Lower lobe of right lung (tissue), 2 donors: ENCODE results near the gene SQSTM1. TPM values are rescaled to one million over a fixed set of nuclear protein-coding genes. Genes with fewer than 3 reads are reported as not detected.
"Not testable (repeated sequence)": the region's sequence is repeated elsewhere in the genome, so short reads cannot be mapped to it uniquely, and the experiment has no call there.

Source experiments
- ATAC-seq, 2 donors: fragments of 200-7000 bp; cut with Tn5 transposase; one replicate each; pipeline ENCODE4 v1.9.1; 2020 to 2022; ENCODE audit warnings: mild to moderate bottlenecking in 2 of 2, moderate library complexity in 2 of 2
- DNase-seq: peaks from one replicate; pipeline ENCODE4 v3.0.0-alpha.2; 2020
- H3K27ac ChIP-seq: fragments of 200-600 bp; one replicate; pipeline ENCODE4 v1.8.0; 2022
- H3K27me3 ChIP-seq: fragments of 200-600 bp; one replicate; pipeline ENCODE4 v1.8.0; 2022; ENCODE audit warnings: low read depth
- H3K36me3 ChIP-seq: fragments of 200-600 bp; one replicate; pipeline ENCODE4 v1.8.0; 2022; ENCODE audit warnings: mild to moderate bottlenecking
- H3K4me1 ChIP-seq: fragments of 200-600 bp; one replicate; pipeline ENCODE4 v1.8.0; 2022
- H3K4me3 ChIP-seq: fragments of 200-600 bp; one replicate; pipeline ENCODE4 v1.8.0; 2022; ENCODE audit warnings: mild to moderate bottlenecking
- H3K9me3 ChIP-seq: fragments of 200-600 bp; one replicate; pipeline ENCODE4 v1.8.0; 2022
- CTCF ChIP-seq: fragments of 200-600 bp; IDR thresholded peaks from one replicate; pipeline ENCODE4 v1.8.0; 2022; ENCODE audit warnings: antibody characterized with exemption, mild to moderate bottlenecking
- intact Hi-C: fragments of 100-400 bp; cut with DNase I; formaldehyde crosslinking; loops from one replicate; pipeline ENCODE4 v1.11.0; 2022
- total RNA-seq: library from RNA; stranded (reverse); fragmentation: NEBNext Ultra II Directional; extraction: Animal tissue kit (Norgen Biotek cat#: 25700); gene quantifications from one replicate; pipeline ENCODE4 v1.2.1, GENCODE V29; 2021
- donor health status: DM: no; HTN: yes; CAD: no; lungs with severe emphysema.

Gene SQSTM1
- total RNA-seq, 1 donor from 2014 or later: 450 TPM

GRCh38 chr5:179833056-179833708, 12.5 kb downstream of the SQSTM1 start:
- ATAC-seq (no peak), DNase-seq (no peak)
- Histone ChIP-seq H3K36me3 (peaks cover 95% of the 10 kb centered on the region), H3K4me1 (peaks cover 22% of the 10 kb centered on the region), H3K9me3 (no peaks in the 10 kb centered on the region), H3K27ac (no peak overlapping the region), H3K27me3 (no peaks in the 10 kb centered on the region), H3K4me3 (no peak overlapping the region)
- intact Hi-C loops: no loop called here
- no peak for TF ChIP-seq CTCF

- H3K27ac ChIP-seq: no peak overlapping the region
- no peak for TF ChIP-seq CTCF
- no peaks in the 10 kb centered on the region for H3K27me3 ChIP-seq
- peaks cover 95% of the 10 kb centered on the region for H3K36me3 ChIP-seq
- DNase-seq: no peak
- intact Hi-C loops: no loop called here
- H3K4me3 ChIP-seq: no peak overlapping the region
- ATAC-seq: no peak
- no peaks in the 10 kb centered on the region for H3K9me3 ChIP-seq
- peaks cover 21% of the 10 kb centered on the region for H3K4me1 ChIP-seq
These were observed 13.0 kb downstream of the SQSTM1 start for GRCh38 chr5:179833709-179834070.

GRCh38 chr5:179834120-179834519, 13.4 kb downstream of the SQSTM1 start:
- H3K9me3 ChIP-seq: no peaks in the 10 kb centered on the region
- no peak for ATAC-seq
- no peak for DNase-seq
- H3K4me1 ChIP-seq: peaks cover 21% of the 10 kb centered on the region
- no peak overlapping the region for H3K4me3 ChIP-seq
- intact Hi-C loops: no loop called here
- no peak for TF ChIP-seq CTCF
- H3K27ac ChIP-seq: no peak overlapping the region
- H3K36me3 ChIP-seq: peaks cover 93% of the 10 kb centered on the region
- H3K27me3 ChIP-seq: no peaks in the 10 kb centered on the region

- H3K4me3 ChIP-seq, intact Hi-C loops, DNase-seq, H3K27ac ChIP-seq, H3K9me3 ChIP-seq, H3K27me3 ChIP-seq, ATAC-seq: not testable (repeated sequence)
- H3K36me3 ChIP-seq: peaks cover 93% of the 10 kb centered on the region
- H3K4me1 ChIP-seq: peaks cover 21% of the 10 kb centered on the region
These were observed 14.2 kb downstream of the SQSTM1 start for GRCh38 chr5:179834871-179835270.

GRCh38 chr5:179836225-179837019, 15.7 kb downstream of the SQSTM1 start:
- H3K36me3 ChIP-seq: peaks cover 93% of the 10 kb centered on the region
- peak; percentile 52 to 55 for ATAC-seq
- H3K4me3 ChIP-seq: no peak overlapping the region
- H3K9me3 ChIP-seq: no peaks in the 10 kb centered on the region
- intact Hi-C loops: no loop called here
- H3K4me1 ChIP-seq: peaks cover 21% of the 10 kb centered on the region
- no peaks in the 10 kb centered on the region for H3K27me3 ChIP-seq
- H3K27ac ChIP-seq: peak overlapping the region; percentile 6
- no peak for DNase-seq
- no peak for TF ChIP-seq CTCF
